B cell (primary cell): ENCODE measurements around the gene PRDM2. TPM values are rescaled to one million over a fixed set of nuclear protein-coding genes. Genes with fewer than 3 reads are reported as not detected.

Source experiments
- ATAC-seq: fragments of 200-7000 bp; cut with Tn5 transposase; one replicate; pipeline ENCODE4 v1.10.0; 2021; ENCODE audit warnings: low read depth, mild to moderate bottlenecking, moderate number of reproducible peaks, moderate library complexity
- CTCF ChIA-PET: fragments of 350-600 bp; sonication (Branson Sonifier 250); formaldehyde crosslinking; loops from one replicate; lab custom pipeline; 2021; ENCODE audit warnings: antibody characterized with exemption, inconsistent platforms; lab: Charles Lee
- POLR2A ChIA-PET: fragments of 350-600 bp; sonication (Branson Sonifier 250); formaldehyde crosslinking; loops from one replicate; lab custom pipeline; 2021; ENCODE audit warnings: antibody characterized with exemption; lab: Charles Lee
- DNase-seq: peaks from one replicate; pipeline ENCODE4 v3.0.0; 2013
- H2AFZ ChIP-seq: 2 replicates; pipeline ENCODE4 v1.6.1; 2012; ENCODE audit warnings: mild to moderate bottlenecking, low read depth, low read length; ENCODE audit not compliant: insufficient read depth, poor library complexity, severe bottlenecking
- H3K27ac ChIP-seq, 2 donors: 1 replicate in 1 of 2; 2 replicates in 1 of 2; pipeline ENCODE4 v1.5.1; 2012 to 2013; ENCODE audit warnings: low read length in 2 of 2, mild to moderate bottlenecking in 2 of 2, moderate library complexity in 1 of 2
- H3K27me3 ChIP-seq, 4 experiments: fragments of 200-600 bp in 1 of 4; sonication (generic) in 1 of 4; replicated peaks in 1 of 4; 1 replicate in 2 of 4; 2 replicates in 2 of 4; pipeline versions ENCODE4 v1.6.1 to v1.7.0; 2013 to 2016; ENCODE audit warnings: low read length in 3 of 4, mild to moderate bottlenecking in 2 of 4, mixed read lengths in 1 of 4, moderate library complexity in 1 of 4; ENCODE audit not compliant: insufficient read depth in 4 of 4, control insufficient read depth in 3 of 4; ENCODE audit errors: control extremely low read depth in 1 of 4
- H3K36me3 ChIP-seq, 2 experiments: replicated peaks in 1 of 2; 1 replicate in 1 of 2; 2 replicates in 1 of 2; pipeline versions ENCODE4 v1.6.1 to v1.7.1; 2013; ENCODE audit warnings: low read length in 1 of 2; ENCODE audit not compliant: insufficient read depth in 2 of 2, control insufficient read depth in 1 of 2; ENCODE audit errors: control extremely low read depth in 1 of 2, extremely low read depth in 1 of 2
- H3K4me1 ChIP-seq, 2 donors: fragments of 200-600 bp in 1 of 2; sonication (generic) in 1 of 2; 1 replicate in 1 of 2; 2 replicates in 1 of 2; pipeline versions ENCODE4 v1.5.1 to v1.6.1; 2013 to 2017; ENCODE audit warnings: low read length in 2 of 2; ENCODE audit not compliant: control insufficient read depth in 2 of 2, insufficient read depth in 2 of 2
- H3K4me2 ChIP-seq: replicated peaks from 2 replicates; pipeline ENCODE3; 2012; ENCODE audit warnings: mild to moderate bottlenecking, low read depth, low read length; ENCODE audit not compliant: poor library complexity, severe bottlenecking
- H3K4me3 ChIP-seq, 5 experiments: fragments of 200-600 bp in 1 of 5; sonication (generic) in 1 of 5; 1 replicate in 3 of 5; 2 replicates in 2 of 5; pipeline versions ENCODE4 v1.5.1 to v1.7.0; 2011 to 2016; ENCODE audit warnings: low read length in 4 of 5, mild to moderate bottlenecking in 4 of 5, low read depth in 2 of 5, control low read depth in 1 of 5, moderate library complexity in 1 of 5; ENCODE audit not compliant: insufficient read depth in 1 of 5; ENCODE audit errors: control extremely low read depth in 1 of 5, extremely low read depth in 1 of 5
- H3K79me2 ChIP-seq: fragments of 200-600 bp; sonication (generic); one replicate; pipeline ENCODE4 v1.6.0; 2016; ENCODE audit warnings: low read length; ENCODE audit not compliant: control insufficient read depth, insufficient read depth
- H3K9ac ChIP-seq: fragments of 200-600 bp; sonication (generic); 2 replicates; pipeline ENCODE4 v1.6.1; 2017; ENCODE audit warnings: mild to moderate bottlenecking, low read length, moderate library complexity
- H3K9me3 ChIP-seq, 3 donors: one replicate each; pipeline versions ENCODE4 v1.6.1 to v1.7.1; 2013; ENCODE audit warnings: low read length in 2 of 3; ENCODE audit not compliant: control insufficient read depth in 2 of 3, insufficient read depth in 1 of 3; ENCODE audit errors: control extremely low read depth in 1 of 3
- H4K20me1 ChIP-seq: 2 replicates; pipeline ENCODE4 v1.6.0; 2012; ENCODE audit warnings: mild to moderate bottlenecking, low read length; ENCODE audit not compliant: insufficient read depth, control insufficient read depth, poor library complexity, severe bottlenecking
- H3K27ac Mint-ChIP-seq: one replicate; pipeline ENCODE4 v1.8.0; 2021; ENCODE audit warnings: mixed read lengths
- H3K27me3 Mint-ChIP-seq: one replicate; pipeline ENCODE4 v1.8.0; 2021; ENCODE audit warnings: mixed read lengths
- H3K4me1 Mint-ChIP-seq: one replicate; pipeline ENCODE4 v1.8.0; 2021; ENCODE audit warnings: mixed read lengths
- H3K4me3 Mint-ChIP-seq: one replicate; pipeline ENCODE4 v1.8.0; 2021; ENCODE audit warnings: mixed read lengths
- H3K9me3 Mint-ChIP-seq: one replicate; pipeline ENCODE4 v1.8.0; 2022; ENCODE audit warnings: mixed read lengths; ENCODE audit not compliant: insufficient read depth
- CTCF ChIP-seq: fragments of 200-600 bp; IDR thresholded peaks from one replicate; pipeline ENCODE4 v1.8.0; 2022; ENCODE audit warnings: antibody characterized with exemption, mild to moderate bottlenecking
- EZH2 ChIP-seq: IDR thresholded peaks from 2 replicates; pipeline ENCODE4 v1.6.1; 2012; ENCODE audit warnings: borderline replicate concordance, low read depth, mild to moderate bottlenecking, moderate library complexity, low read length; ENCODE audit not compliant: insufficient read depth, poor library complexity, severe bottlenecking
- WGBS: methylation state at CpG from one replicate; pipeline ENCODE4 v1.1.5; 2013; ENCODE audit warnings: missing lambda C conversion rate; ENCODE audit not compliant: insufficient coverage; 5-methylcytosine and 5-hydroxymethylcytosine counted together
- intact Hi-C: fragments of 100-400 bp; cut with micrococcal nuclease; formaldehyde crosslinking; loops from one replicate; pipeline ENCODE4 v1.10.0; 2022
- polyA plus RNA-seq: library from polyadenylated mRNA; depleted of rRNA; stranded (reverse); fragments of >200 nt; gene quantifications from 2 replicates; pipeline ENCODE4 v1.2.3, GENCODE V29; 2012
- total RNA-seq, 2 donors: library from RNA; stranded (reverse); fragments of 120-200 nt in 1 of 2; gene quantifications; 1 replicate in 1 of 2; 2 replicates in 1 of 2; pipeline versions ENCODE4 v1.2.3 to v1.2.4, GENCODE V29; 2013 to 2022

PRDM2 gene
- total and polyA plus RNA-seq, 2 donors (not counting 1 experiment from before 2014, with no cell fraction given): 50.1 to 432 TPM

GRCh38 chr1:13694886-13695684 is 4.9 kb upstream of the PRDM2 start:
- peaks cover 0 to 2% of the 10 kb centered on the region in 2 experiments for H3K36me3 ChIP-seq
- ChIA-PET POLR2A (interaction anchor here (0.7 to 1.0 kb wide), 2 partner anchors 16 to 17 kb away, joined by 3 read pairs; no protein-coding TSS in a partner anchor), CTCF (no interaction called here)
- peaks cover 7 to 11% of the 10 kb centered on the region in 2 donors for H3K4me1 ChIP-seq
- H3K4me2 ChIP-seq: no peak overlapping the region
- H3K9ac ChIP-seq: no peak overlapping the region
- peaks cover 19% of the 10 kb centered on the region for H3K4me1 Mint-ChIP-seq
- H3K4me3 ChIP-seq: no peak overlapping the region
- H3K27me3 Mint-ChIP-seq: no peaks in the 10 kb centered on the region
- DNase-seq (no peak), ATAC-seq (no peak)
- no peak overlapping the region for H3K27ac ChIP-seq
- no peaks in the 10 kb centered on the region for H3K27me3 ChIP-seq
- H2AFZ ChIP-seq: no peak overlapping the region
- no peaks in the 10 kb centered on the region for H4K20me1 ChIP-seq
- TF ChIP-seq EZH2 (no peak), CTCF (no peak)
- H3K4me3 Mint-ChIP-seq: no peak overlapping the region
- intact Hi-C loops: no loop called here
- H3K9me3 ChIP-seq: peaks cover 0 to 3% (median 2%) of the 10 kb centered on the region in 3 donors
- peaks cover 7% of the 10 kb centered on the region for H3K9me3 Mint-ChIP-seq
- H3K79me2 ChIP-seq: peaks cover 22% of the 10 kb centered on the region
- WGBS: 93% methylated on average over 20 of the region's 21 CpGs
- peak overlapping the region; percentile 24 for H3K27ac Mint-ChIP-seq

DNA sequence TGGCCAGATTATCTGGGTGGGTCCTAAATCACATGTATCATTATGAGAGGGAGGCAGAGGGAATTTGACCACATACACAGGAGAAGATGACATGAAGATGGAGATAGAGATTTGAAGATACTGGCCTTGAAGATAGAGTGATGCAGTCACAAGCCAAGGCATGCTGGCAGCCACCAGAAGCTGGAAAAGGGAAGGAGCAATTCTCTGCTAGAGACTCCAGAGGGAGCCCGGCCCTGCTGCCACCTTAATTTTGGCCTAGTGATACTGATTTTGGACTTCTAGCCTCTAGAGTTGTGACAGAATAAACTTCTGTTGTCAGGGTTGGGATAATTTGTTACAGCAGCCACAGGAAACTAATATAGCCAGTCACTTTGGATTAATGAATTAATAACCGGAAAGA is 2.2 kb upstream of the PRDM2 start:
- peaks cover 38% of the 10 kb centered on the region for H3K79me2 ChIP-seq
- no peak overlapping the region for H3K9ac ChIP-seq
- Mint-ChIP-seq H3K27me3 (no peaks in the 10 kb centered on the region), H3K4me3 (peak overlapping the region; percentile 18), H3K4me1 (peaks cover 38% of the 10 kb centered on the region), H3K9me3 (peaks cover 7% of the 10 kb centered on the region), H3K27ac (peak overlapping the region; percentile 46)
- intact Hi-C loops: no loop called here
- ChIA-PET POLR2A (no interaction called here), CTCF (interaction anchor here (2.8 kb wide), 1 partner anchor 28 kb away, joined by 11 read pairs; no protein-coding TSS in a partner anchor)
- DNase-seq (no peak), ATAC-seq (no peak)
- H3K27ac ChIP-seq: no peak overlapping the region
- H4K20me1 ChIP-seq: no peaks in the 10 kb centered on the region
- H3K9me3 ChIP-seq: peaks cover 0 to 3% (median 2%) of the 10 kb centered on the region in 3 donors
- no peak overlapping the region for H2AFZ ChIP-seq
- no peak overlapping the region for H3K4me3 ChIP-seq
- peaks cover 0 to 2% of the 10 kb centered on the region in 2 experiments for H3K36me3 ChIP-seq
- 100% methylated on average over 1 of the region's 2 CpGs for WGBS
- H3K4me1 ChIP-seq: peaks cover 23 to 29% of the 10 kb centered on the region in 2 donors
- H3K4me2 ChIP-seq: no peak overlapping the region
- no peak for TF ChIP-seq EZH2
- no peak for TF ChIP-seq CTCF
- H3K27me3 ChIP-seq: no peaks in the 10 kb centered on the region
